Measurements from ENCODE around the gene LRP2. TPM values are rescaled to one million over a fixed set of nuclear protein-coding genes. Genes with fewer than 3 reads are reported as not detected.

LRP2 gene
- 0.01 to 0.21 TPM (median 0.03 TPM) in 4 of 5 replicates, not detected in the other for total RNA-seq (2022; extraction: Qiagen RNA extraction; ENCODE audit: low read depth)

DNA sequence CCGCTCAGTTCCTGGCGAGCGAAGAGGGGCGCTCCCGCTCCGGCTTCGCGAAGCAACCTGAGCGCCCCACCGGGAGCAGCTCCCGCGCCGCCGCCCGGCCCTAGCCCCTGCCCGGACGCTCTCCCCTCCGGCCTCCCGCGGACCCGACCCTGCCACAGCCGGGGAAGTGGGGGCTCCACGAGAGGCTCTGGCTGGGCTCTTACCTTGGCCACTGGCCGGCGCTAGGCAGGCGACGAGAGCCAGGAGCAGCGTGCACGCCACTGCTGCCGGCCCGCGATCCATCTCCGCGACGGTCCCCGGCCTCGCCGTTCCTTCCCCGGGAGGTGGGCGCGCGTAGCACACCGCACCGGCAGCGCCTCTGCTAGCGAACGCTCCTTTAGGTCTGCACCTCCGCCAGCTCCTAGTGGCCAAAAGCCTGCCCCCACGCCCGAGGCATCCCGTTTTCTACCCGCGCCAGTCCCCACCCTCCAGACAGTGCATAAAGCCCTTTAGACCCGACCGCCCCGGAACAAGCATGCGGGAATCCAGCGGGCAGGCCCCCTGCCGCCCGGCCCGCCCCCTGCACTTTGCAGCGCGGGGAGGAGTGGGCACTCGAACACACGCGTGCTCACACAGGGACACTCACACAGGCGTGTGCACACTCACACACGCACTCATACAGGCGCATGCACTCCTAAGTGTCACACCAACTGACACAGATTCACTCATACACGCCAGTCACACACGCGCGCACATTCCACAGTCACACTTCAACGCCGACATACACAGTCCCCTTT lies at the start of gene LRP2:
LRP2 (minus strand) TSS at position 417 of the 776 bp plus-strand sequence; CDS start at position 282, 135 bp downstream.

Other genes with a start within 250 kb of the LRP2 start
- 5.6 to 6.3 TPM (median 6.0 TPM) in 5 replicates for gene BBS5, start 117.0 kb upstream of the LRP2 start, total RNA-seq (2022; extraction: Qiagen RNA extraction; ENCODE audit: low read depth)
- 0.14 to 0.20 TPM (median 0.17 TPM) in 5 replicates for gene KLHL41, start 147.2 kb upstream of the LRP2 start, total RNA-seq (2022; extraction: Qiagen RNA extraction; ENCODE audit: low read depth)
- 16.8 to 27.0 TPM (median 26.2 TPM) in 5 replicates for gene FASTKD1, start 211.3 kb upstream of the LRP2 start, total RNA-seq (2022; extraction: Qiagen RNA extraction; ENCODE audit: low read depth)
- gene PPIG, start 221.8 kb upstream of the LRP2 start, total RNA-seq (2022; extraction: Qiagen RNA extraction; ENCODE audit: low read depth): 36.3 to 46.2 TPM (median 44.9 TPM) in 5 replicates

Measured in A549 treated with DMSO at 1 μM for 4 hours (cell line).